Renal cortex interstitium (tissue), 11 donors: ENCODE data around the gene DAPK2. TPM values are rescaled to one million over a fixed set of nuclear protein-coding genes. Genes with fewer than 3 reads are reported as not detected.

ENCODE experiments used
- DNase-seq, 11 donors: peaks; one replicate each; pipeline ENCODE4 v3.0.0-alpha.2; 2013; ENCODE audit warnings: low read depth in 9 of 11, low spot score in 4 of 11; ENCODE audit errors: extremely low read depth in 1 of 11
- polyA plus RNA-seq, 3 donors: library from polyadenylated mRNA; unstranded; fragments of 120-200 nt; gene quantifications; one replicate each; pipeline ENCODE4 v1.2.1, GENCODE V29; 2013; ENCODE audit not compliant: insufficient read length in 3 of 3

DAPK2 gene
- polyA plus RNA-seq, 3 donors: 5.8 to 6.4 (median 5.8) TPM

- DNase-seq: no peak
These were observed 41.7 kb downstream of the DAPK2 start for GRCh38 chr15:64004587-64004986.

GRCh38 chr15:64004056-64004455, 42.2 kb downstream of the DAPK2 start:
- DNase-seq: no peak

GRCh38 chr15:64003182-64003581, 43.1 kb downstream of the DAPK2 start:
- DNase-seq: no peak

GRCh38 chr15:64001148-64001547, 45.1 kb downstream of the DAPK2 start:
- no peak for DNase-seq

GRCh38 chr15:64000183-64000951, 45.9 kb downstream of the DAPK2 start:
- DNase-seq: no peak

GRCh38 chr15:63999177-63999576, 47.1 kb downstream of the DAPK2 start:
- DNase-seq: no peak

- DNase-seq: no peak
These were observed 47.8 kb downstream of the DAPK2 start for GRCh38 chr15:63998489-63998888.

- no peak for DNase-seq
These were observed 48.4 kb downstream of the DAPK2 start for GRCh38 chr15:63997715-63998442.

GRCh38 chr15:63996794-63997357, 49.4 kb downstream of the DAPK2 start:
- DNase-seq: no peak

- DNase-seq: no peak
These were observed 50.5 kb downstream of the DAPK2 start for GRCh38 chr15:63995789-63996188.

- no peak for DNase-seq
These were observed 52.1 kb downstream of the DAPK2 start for GRCh38 chr15:63994073-63994600.

GRCh38 chr15:63992300-63992699, 54.0 kb downstream of the DAPK2 start:
- no peak for DNase-seq

GRCh38 chr15:63991706-63992105, 54.6 kb downstream of the DAPK2 start:
- DNase-seq: no peak

- DNase-seq: no peak
These were observed 55.8 kb downstream of the DAPK2 start for GRCh38 chr15:63990454-63990853.

GRCh38 chr15:63987796-63988378, 58.4 kb downstream of the DAPK2 start:
- no peak for DNase-seq

GRCh38 chr15:63986751-63987341, 59.4 kb downstream of the DAPK2 start:
- no peak for DNase-seq

- no peak for DNase-seq
These were observed 60.1 kb downstream of the DAPK2 start for GRCh38 chr15:63986185-63986680.

GRCh38 chr15:63985221-63986184, 60.8 kb downstream of the DAPK2 start:
- DNase-seq: no peak
